NCI-H1694 (cell line): ENCODE measurements around the gene PTP4A2.
"Not testable (repeated sequence)": the region's sequence is repeated elsewhere in the genome, so short reads cannot be mapped to it uniquely, and the experiment has no call there.

Experiments
- DNase-seq: peaks from one replicate; lab custom pipeline; 2025; lab: John Stamatoyannopoulos, UW

Gene PTP4A2

DNA sequence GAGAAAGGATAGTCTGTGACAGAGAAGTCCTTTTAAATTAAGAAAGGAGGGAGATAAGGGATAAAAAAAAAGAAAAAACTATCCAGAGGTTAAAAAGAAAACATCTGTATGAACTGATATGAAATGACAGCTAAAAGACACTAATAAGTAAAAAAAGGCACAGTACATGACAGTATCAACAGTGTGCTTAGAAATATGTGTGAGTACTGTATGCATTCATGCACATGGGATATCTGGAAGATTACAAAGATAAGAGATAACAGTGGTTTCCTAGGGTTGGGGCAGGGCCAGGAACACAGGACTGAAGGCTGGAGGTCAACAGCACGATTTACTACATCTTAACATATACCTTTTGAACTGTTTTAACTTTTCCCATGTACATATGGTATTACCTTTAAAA is 13.3 kb downstream of the PTP4A2 start:
- no peak for DNase-seq

DNA sequence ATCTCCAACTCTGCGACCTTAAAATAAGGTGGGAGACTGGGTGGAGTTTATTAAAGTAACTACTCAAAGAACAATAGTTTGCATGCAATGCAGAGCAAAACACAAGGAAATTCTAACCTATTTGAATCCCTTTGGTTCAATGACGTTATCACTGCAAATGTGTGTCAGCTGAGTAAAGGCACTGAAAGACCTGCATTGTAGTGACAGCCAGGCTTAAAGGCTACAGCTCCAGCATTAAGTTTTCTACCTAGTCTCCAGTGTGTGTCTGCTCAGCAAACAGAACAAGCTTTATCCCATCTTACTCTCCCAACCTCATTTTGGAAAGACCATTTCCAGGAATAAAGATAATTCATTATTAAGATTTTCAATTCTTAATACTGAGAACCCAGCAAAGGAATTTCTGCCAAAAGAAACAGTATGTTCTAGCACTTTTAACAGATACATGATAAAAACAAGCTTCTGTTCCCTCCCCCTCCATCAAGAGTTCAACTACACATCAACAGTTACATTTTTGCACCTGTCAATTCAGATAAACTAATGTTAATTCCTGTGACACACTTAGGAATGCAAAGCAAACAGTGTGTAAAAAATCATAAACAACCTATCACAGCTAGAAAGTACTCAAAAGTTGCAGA is 14.2 kb downstream of the PTP4A2 start:
- no peak for DNase-seq

DNA sequence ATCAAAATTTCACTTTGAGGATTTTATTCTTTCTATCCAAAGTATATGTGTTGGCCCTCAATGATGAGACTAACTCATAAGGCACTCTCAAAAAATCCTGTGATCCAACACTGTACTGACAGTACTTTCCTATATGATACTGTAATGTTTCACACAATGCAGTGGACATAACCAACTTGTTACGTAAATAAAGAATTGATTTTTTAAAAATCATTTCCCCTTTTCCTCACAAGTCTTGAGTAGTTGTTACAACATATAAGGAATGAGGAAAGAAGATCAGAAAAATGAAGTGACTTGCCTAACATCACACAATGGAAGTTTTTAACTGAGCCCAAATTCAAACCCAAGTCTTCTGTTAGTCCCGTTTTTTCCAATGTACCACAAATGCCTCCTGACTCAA is 17.2 kb downstream of the PTP4A2 start:
- DNase-seq = no peak

- no peak for DNase-seq
These were observed 18.6 kb downstream of the PTP4A2 start for GRCh38 chr1:31919591-31919990.

DNA sequence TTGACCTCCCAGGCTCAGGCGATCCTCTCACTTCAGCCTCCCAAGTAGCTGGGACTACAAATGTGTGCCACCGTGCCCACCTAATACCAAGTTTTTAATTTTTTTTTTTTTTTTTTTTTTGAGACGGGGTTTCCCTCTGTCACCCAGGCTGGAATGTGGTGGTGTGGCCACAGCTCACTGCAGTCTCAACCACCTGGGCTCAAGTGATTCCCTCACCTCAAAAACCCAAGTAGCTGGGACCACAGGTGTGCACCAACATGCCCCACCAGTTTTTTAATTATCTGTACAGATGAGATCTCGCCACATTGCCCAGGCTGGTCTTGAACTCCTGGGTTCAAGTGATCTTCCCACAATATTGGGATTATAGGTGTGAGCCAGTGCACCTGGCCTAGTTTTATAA is 22.7 kb downstream of the PTP4A2 start:
- no peak for DNase-seq

DNA sequence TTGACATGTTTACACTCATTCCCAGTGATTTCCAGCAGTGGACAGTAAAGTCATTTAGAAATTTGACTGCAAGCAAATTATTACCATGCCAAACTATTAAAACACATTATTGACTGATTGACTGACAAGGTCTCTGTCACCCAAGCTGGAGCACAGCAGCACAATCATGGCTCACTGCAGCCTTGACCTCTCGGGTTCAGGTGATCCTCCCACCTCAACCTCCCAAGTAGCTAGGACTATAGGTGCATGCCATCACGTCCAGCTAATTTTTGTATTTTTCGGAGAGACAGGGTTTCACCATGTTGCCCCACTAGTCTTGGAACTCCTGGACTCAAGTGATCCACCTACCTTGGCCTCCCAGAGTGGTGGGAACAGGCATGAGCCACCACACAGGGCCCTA is 24.2 kb downstream of the PTP4A2 start:
- no peak for DNase-seq

- DNase-seq = no peak
These were observed 25.3 kb downstream of the PTP4A2 start for GRCh38 chr1:31912839-31913239.

- DNase-seq = no peak
These were observed 26.0 kb downstream of the PTP4A2 start for GRCh38 chr1:31911994-31912780.

DNA sequence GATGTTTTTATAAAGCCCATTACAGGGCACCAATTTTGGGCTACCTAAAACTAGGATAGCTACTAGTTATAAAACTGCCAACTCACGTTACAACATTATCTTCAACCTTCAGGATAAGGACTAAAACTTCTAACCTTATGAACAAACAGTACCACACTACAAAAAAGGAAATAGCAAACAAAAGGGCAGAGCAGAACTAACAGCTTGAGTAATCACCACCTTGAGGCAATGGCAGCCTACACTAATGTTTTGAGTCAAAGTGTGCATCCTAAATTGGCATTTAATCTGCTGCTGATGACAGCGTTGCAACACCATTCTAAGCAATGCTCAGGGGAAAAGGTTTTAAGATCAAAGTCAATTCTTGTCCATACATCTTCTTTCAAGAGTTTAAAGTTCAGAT is 27.2 kb downstream of the PTP4A2 start:
- no peak for DNase-seq

DNA sequence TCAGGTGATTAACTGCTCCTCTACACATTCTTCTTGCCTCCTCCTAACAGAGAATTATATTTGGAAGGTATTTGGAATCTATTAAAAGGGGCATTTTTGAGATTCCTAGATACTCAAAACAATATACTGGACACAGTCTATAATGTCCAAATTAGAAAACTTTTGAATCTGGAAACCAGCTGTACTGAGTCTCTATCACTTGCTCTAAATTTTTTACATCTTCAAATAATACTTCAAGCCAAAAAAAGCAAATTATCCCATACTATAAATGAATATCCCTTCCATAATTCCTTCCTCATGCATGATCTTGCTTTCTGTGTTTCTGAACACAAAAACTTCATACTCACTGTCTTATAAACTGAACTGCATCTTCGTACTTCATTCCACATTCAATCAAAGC is 28.5 kb downstream of the PTP4A2 start:
- DNase-seq = no peak

GRCh38 chr1:31906557-31906956 is 31.6 kb downstream of the PTP4A2 start:
- no peak for DNase-seq

- DNase-seq = no peak
These were observed 32.5 kb downstream of the PTP4A2 start for GRCh38 chr1:31905681-31906080.

GRCh38 chr1:31905093-31905509 is 33.1 kb downstream of the PTP4A2 start:
- no peak for DNase-seq

DNA sequence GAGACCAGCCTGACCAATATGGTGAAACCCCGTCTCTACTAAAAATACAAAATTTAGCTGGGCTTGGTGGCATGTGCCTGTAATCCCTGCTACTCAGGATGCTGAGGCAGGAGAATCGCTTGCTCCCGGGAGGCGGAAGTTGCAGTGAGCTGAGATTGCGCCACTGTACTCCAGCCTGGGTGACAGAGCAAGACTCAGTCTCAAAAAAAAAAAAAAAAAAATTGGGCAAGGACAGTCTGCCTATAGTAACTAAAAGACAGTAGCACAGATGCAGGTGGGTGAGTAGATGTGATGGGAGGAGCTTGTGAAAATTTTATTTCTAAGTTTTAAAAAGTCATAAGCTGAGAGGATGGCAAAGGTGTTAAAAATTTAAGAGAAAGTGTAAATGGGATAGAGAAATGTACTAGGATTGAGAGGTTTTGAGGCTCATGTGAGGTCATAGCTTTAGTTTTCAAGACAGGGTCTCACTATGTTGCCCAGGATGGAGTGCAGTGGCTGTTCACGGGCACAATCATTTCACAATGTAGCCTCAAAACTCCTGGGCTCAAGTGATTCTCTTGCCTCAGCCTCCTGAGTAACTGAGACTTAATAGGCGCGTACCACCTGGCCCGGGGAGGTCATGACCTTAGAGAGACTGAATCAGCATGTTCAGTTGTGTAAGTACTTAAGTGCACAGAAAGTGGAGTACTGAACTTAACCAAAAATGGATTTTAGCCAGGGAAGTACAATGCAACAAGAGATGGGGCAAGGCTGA is 33.7 kb downstream of the PTP4A2 start:
- no peak for DNase-seq

- DNase-seq = no peak
These were observed 35.7 kb downstream of the PTP4A2 start for GRCh38 chr1:31902510-31902860.

DNA sequence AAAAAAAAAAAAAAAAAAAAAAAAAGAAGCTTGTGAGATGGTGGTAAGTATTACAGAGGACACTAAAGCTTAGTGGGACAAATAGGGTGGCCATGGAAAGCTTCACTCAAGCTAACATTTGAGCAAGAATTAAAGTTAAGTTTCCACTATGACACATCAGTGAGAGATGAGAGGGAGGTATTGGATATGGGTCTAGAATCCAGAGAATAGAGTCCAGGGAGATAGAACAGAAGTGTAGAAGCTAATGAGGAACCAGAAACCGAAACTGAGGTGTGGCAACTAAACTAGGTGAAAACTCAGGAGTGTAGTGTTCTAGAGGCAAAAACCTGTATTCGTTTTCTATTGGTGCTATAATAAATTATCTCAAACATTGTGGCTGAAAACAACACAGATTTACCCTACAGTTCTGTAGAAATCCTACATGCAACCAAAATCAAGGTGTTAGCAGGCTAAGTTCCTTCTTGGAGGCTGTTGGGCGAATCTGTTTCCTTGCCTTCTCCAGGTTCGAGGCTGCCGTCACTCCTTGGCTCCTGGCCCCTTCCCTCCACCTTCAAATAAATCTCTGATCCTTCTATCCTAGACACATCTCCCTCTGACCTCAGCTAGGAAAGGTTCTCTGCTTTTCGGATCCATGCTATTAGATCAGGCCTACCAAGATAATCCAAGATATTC is 36.2 kb downstream of the PTP4A2 start:
- no peak for DNase-seq

GRCh38 chr1:31900790-31901189 is 37.4 kb downstream of the PTP4A2 start:
- DNase-seq = no peak

DNA sequence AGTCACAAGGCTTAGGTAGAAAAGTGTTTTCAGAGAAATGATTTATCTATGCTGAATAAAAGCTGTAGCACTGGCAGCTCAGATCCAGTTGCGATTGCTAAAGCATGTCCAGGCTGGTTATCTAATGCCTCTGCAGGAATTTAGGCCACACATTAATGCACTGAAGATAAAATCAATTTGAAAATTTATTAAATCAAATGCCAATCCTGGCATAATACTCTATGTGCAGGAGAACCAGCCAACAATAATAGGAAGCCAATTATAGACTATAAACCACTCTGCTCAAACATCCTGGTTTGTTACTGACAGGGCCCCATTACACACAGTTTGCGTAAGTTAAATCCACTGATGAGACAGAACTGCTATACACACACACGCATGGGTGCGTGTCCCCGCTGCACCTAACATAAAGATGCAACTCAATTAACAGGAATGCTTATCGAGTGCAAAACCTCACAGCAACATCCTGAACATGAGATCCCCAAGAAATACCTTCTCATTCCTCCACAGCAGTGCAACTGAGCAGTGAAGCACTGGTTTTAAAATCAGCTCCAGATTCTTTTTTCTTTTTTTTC is 40.6 kb downstream of the PTP4A2 start:
- no peak for DNase-seq

GRCh38 chr1:31895474-31896198 is 42.5 kb downstream of the PTP4A2 start:
- DNase-seq = not testable (repeated sequence)

DNA sequence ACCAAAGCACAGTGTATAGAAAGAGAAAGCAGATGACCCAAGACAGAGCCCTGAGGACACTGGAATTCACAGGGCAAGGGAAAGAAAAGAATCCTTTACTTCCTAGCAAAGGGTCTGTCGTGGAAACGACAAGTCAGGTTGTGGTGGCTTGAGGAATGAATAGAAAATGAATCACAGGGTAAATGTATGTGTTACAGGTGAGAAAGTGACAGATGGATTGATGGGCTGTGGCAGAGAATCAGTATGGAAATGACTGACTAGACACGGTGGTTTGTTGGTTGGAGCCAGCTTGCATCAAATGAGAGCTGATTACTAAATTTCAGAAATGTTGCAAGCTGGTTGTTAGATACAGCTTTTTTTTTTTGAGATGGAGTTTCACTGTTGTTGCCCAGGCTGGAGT is 46.9 kb downstream of the PTP4A2 start:
- no peak for DNase-seq

DNA sequence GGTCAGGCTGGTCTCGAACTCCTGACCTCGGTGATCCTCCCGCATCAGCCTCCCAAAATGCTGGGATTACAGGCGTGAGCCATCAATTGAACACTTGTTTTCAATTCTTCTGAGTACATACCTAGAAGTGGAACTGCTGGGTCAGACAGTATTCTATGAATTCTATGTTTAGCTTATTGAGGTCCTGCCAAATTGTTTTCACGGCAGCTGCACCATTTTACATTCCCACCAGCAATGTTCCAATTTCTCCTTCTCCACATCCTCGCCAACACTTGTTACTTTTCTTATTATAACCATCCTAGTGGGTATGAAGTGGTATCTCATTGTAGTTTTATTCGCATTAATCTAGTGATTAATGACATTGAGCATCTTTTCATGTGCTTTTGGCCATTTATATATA is 49.9 kb downstream of the PTP4A2 start:
- DNase-seq = no peak

GRCh38 chr1:31886866-31887265 is 51.3 kb downstream of the PTP4A2 start:
- no peak for DNase-seq
